Trophoblast cell (in vitro differentiated cells and primary cell): Measurements from ENCODE around the gene LDHD.
A peak's percentile ranks its signal among the peaks of the same experiment; 100 is the strongest.

Experiments used
- DNase-seq, 2 donors: peaks; one replicate each; pipeline ENCODE4 v3.0.0-alpha.2; 2016
- H2AFZ ChIP-seq: 2 replicates; pipeline ENCODE4 v1.6.1; 2013; ENCODE audit warnings: low read length, moderate library complexity, mild to moderate bottlenecking; ENCODE audit not compliant: insufficient read depth, poor library complexity
- H2AK5ac ChIP-seq: 2 replicates; pipeline ENCODE4 v1.6.1; 2013; ENCODE audit warnings: mild to moderate bottlenecking, low read length
- H2BK120ac ChIP-seq: 2 replicates; pipeline ENCODE4 v1.6.1; 2013; ENCODE audit warnings: low read length, mild to moderate bottlenecking, moderate library complexity; ENCODE audit not compliant: insufficient read depth, poor library complexity
- H2BK12ac ChIP-seq: 2 replicates; pipeline ENCODE4 v1.6.1; 2013; ENCODE audit warnings: mild to moderate bottlenecking, low read length, moderate library complexity
- H2BK5ac ChIP-seq: 2 replicates; pipeline ENCODE4 v1.6.1; 2013; ENCODE audit warnings: low read length, low read depth, moderate library complexity, mild to moderate bottlenecking; ENCODE audit not compliant: poor library complexity
- H3K14ac ChIP-seq: 2 replicates; pipeline ENCODE4 v1.6.1; 2013; ENCODE audit warnings: mild to moderate bottlenecking, low read length
- H3K18ac ChIP-seq: 2 replicates; pipeline ENCODE4 v1.6.1; 2013; ENCODE audit warnings: mild to moderate bottlenecking, low read length
- H3K23ac ChIP-seq: 2 replicates; pipeline ENCODE4 v1.6.1; 2013; ENCODE audit warnings: low read length
- H3K27ac ChIP-seq: 2 replicates; pipeline ENCODE4 v1.5.1; 2013; ENCODE audit warnings: low read depth, mild to moderate bottlenecking, inconsistent platforms, low read length, moderate library complexity
- H3K27me3 ChIP-seq: 2 replicates; pipeline ENCODE4 v1.6.1; 2013; ENCODE audit warnings: inconsistent platforms, mild to moderate bottlenecking, low read length, moderate library complexity; ENCODE audit not compliant: insufficient read depth
- H3K36me3 ChIP-seq, 2 experiments: 1 replicate in 1 of 2; 2 replicates in 1 of 2; pipeline ENCODE4 v1.6.1; 2013; ENCODE audit warnings: low read length in 2 of 2, mild to moderate bottlenecking in 2 of 2, moderate library complexity in 1 of 2; ENCODE audit not compliant: insufficient read depth in 2 of 2, control insufficient read depth in 1 of 2
- H3K4ac ChIP-seq: 2 replicates; pipeline ENCODE4 v1.6.1; 2013; ENCODE audit warnings: low read depth, mild to moderate bottlenecking, low read length, moderate library complexity
- H3K4me1 ChIP-seq, 2 experiments: 1 replicate in 1 of 2; 2 replicates in 1 of 2; pipeline ENCODE4 v1.6.1; 2013; ENCODE audit warnings: low read length in 2 of 2, mild to moderate bottlenecking in 2 of 2, moderate library complexity in 1 of 2; ENCODE audit not compliant: insufficient read depth in 2 of 2, control insufficient read depth in 1 of 2
- H3K4me2 ChIP-seq: 2 replicates; pipeline ENCODE4 v1.6.1; 2013; ENCODE audit warnings: inconsistent platforms, mild to moderate bottlenecking, low read length, moderate library complexity
- H3K4me3 ChIP-seq: 2 replicates; pipeline ENCODE4 v1.5.1; 2013; ENCODE audit warnings: mild to moderate bottlenecking, low read depth, low read length, inconsistent platforms
- H3K79me1 ChIP-seq: one replicate; pipeline ENCODE4 v1.6.1; 2013; ENCODE audit warnings: low read length
- H3K79me2 ChIP-seq: 2 replicates; pipeline ENCODE4 v1.6.1; 2013; ENCODE audit warnings: low read length, mild to moderate bottlenecking; ENCODE audit not compliant: control insufficient read depth, insufficient read depth, poor library complexity
- H3K9ac ChIP-seq: 2 replicates; pipeline ENCODE4 v1.6.1; 2013; ENCODE audit warnings: mild to moderate bottlenecking, low read length
- H3K9me3 ChIP-seq: 2 replicates; pipeline ENCODE4 v1.6.1; 2013; ENCODE audit warnings: low read depth, mild to moderate bottlenecking, control low read depth, inconsistent platforms, low read length; ENCODE audit not compliant: insufficient read depth
- H4K12ac ChIP-seq: 2 replicates; pipeline ENCODE4 v1.6.1; 2013; ENCODE audit warnings: low read depth, mild to moderate bottlenecking, low read length, moderate library complexity
- H4K8ac ChIP-seq: 2 replicates; pipeline ENCODE4 v1.6.1; 2013; ENCODE audit warnings: low read depth, mild to moderate bottlenecking, low read length, moderate library complexity
- H4K91ac ChIP-seq: one replicate; pipeline ENCODE4 v1.6.1; 2013; ENCODE audit warnings: low read depth, mild to moderate bottlenecking, low read length, moderate library complexity
- WGBS: extraction: QIAGEN DNeasy Blood & Tissue Kit; methylation state at CpG from one replicate; pipeline ENCODE4 v1.1.7; 2013; ENCODE audit warnings: missing lambda C conversion rate; ENCODE audit not compliant: insufficient read length, insufficient coverage; ENCODE audit errors: extremely low coverage; 5-methylcytosine and 5-hydroxymethylcytosine counted together

LDHD gene

DNA sequence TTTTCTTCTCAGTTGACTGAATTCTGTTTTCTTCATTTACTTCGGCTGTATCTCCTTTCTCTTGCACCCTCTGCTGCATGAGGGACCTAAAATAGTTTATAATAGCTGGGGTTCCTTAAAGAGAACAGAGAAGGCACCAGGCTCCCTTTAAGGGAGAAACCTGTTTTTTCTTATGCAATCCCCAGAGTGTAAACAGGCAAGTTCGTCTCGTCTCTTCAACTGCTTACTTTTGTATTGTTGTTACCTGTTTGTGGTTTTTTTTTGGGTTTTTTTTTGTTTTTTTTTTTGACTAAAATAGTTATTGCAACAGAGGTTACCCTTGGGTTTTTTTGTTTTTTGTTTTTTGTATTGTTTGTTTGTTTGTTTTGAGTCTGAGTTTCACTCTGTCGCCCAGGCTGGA is 3.7 kb upstream of the LDHD start:
- H3K18ac ChIP-seq, result no peak overlapping the region
- H2BK12ac ChIP-seq, result no peak overlapping the region
- H4K12ac ChIP-seq, result no peak overlapping the region
- peaks cover 5% of the 10 kb centered on the region for H3K9me3 ChIP-seq
- no peak overlapping the region for H3K9ac ChIP-seq
- DNase-seq, result peak in 1 of 2 donors; percentile 70
- H4K91ac ChIP-seq, result no peak overlapping the region
- no peak overlapping the region for H2AFZ ChIP-seq
- H3K4me2 ChIP-seq, result no peak overlapping the region
- no peak overlapping the region for H3K4me3 ChIP-seq
- no peak overlapping the region for H2AK5ac ChIP-seq
- no peaks in the 10 kb centered on the region for H3K4me1 ChIP-seq
- H3K27me3 ChIP-seq, result no peaks in the 10 kb centered on the region
- H3K79me2 ChIP-seq, result no peaks in the 10 kb centered on the region
- no peak overlapping the region for H3K14ac ChIP-seq
- no peak overlapping the region for H3K4ac ChIP-seq
- no peaks in the 10 kb centered on the region for H3K79me1 ChIP-seq
- WGBS, result no CpG with 5 or more reads among the region's 4 CpGs
- no peak overlapping the region for H3K23ac ChIP-seq
- no peak overlapping the region for H2BK5ac ChIP-seq
- H2BK120ac ChIP-seq, result no peak overlapping the region
- no peak overlapping the region for H4K8ac ChIP-seq
- H3K36me3 ChIP-seq, result no peaks in the 10 kb centered on the region
- H3K27ac ChIP-seq, result no peak overlapping the region

- Histone ChIP-seq H4K91ac (no peak overlapping the region), H2AK5ac (no peak overlapping the region), H3K27ac (no peak overlapping the region), H4K8ac (no peak overlapping the region), H3K79me2 (no peaks in the 10 kb centered on the region), H3K9me3 (peaks cover 9% of the 10 kb centered on the region), H3K4ac (no peak overlapping the region), H3K4me3 (no peak overlapping the region), H3K79me1 (no peaks in the 10 kb centered on the region), H3K4me1 (no peaks in the 10 kb centered on the region), H3K9ac (no peak overlapping the region), H2AFZ (no peak overlapping the region), H3K36me3 (no peaks in the 10 kb centered on the region), H3K14ac (no peak overlapping the region), H2BK120ac (no peak overlapping the region), H3K23ac (no peak overlapping the region), H2BK12ac (no peak overlapping the region), H3K27me3 (no peaks in the 10 kb centered on the region), H4K12ac (no peak overlapping the region), H2BK5ac (no peak overlapping the region), H3K18ac (no peak overlapping the region), H3K4me2 (no peak overlapping the region)
- no CpG with 5 or more reads among the region's 6 CpGs for WGBS
- DNase-seq, result no peak
Measured at GRCh38 chr16:75118943-75119539, 2.5 kb upstream of the LDHD start.

GRCh38 chr16:75116911-75117245 is 298 bp upstream of the LDHD start:
- Histone ChIP-seq H3K4me2 (no peak overlapping the region), H3K14ac (no peak overlapping the region), H3K36me3 (no peaks in the 10 kb centered on the region), H3K9me3 (peaks cover 5% of the 10 kb centered on the region), H3K4me3 (no peak overlapping the region), H2BK5ac (no peak overlapping the region), H3K27me3 (no peaks in the 10 kb centered on the region), H3K4ac (no peak overlapping the region), H3K23ac (no peak overlapping the region), H4K8ac (no peak overlapping the region), H3K18ac (no peak overlapping the region), H3K79me1 (no peaks in the 10 kb centered on the region), H4K91ac (no peak overlapping the region), H3K9ac (no peak overlapping the region), H2BK12ac (no peak overlapping the region), H4K12ac (no peak overlapping the region), H3K27ac (no peak overlapping the region), H2AFZ (no peak overlapping the region), H2BK120ac (no peak overlapping the region), H3K79me2 (no peaks in the 10 kb centered on the region), H3K4me1 (peaks cover 0 to 7% of the 10 kb centered on the region in 2 experiments), H2AK5ac (no peak overlapping the region)
- WGBS, result no CpG with 5 or more reads among the region's 3 CpGs
- no peak for DNase-seq

GRCh38 chr16:75114946-75115825 is 1.4 kb downstream of the LDHD start:
- Histone ChIP-seq H3K4me1 (peaks cover 4 to 13% of the 10 kb centered on the region in 2 experiments), H4K8ac (no peak overlapping the region), H3K4ac (no peak overlapping the region), H4K12ac (no peak overlapping the region), H2BK5ac (no peak overlapping the region), H3K9me3 (peaks cover 5% of the 10 kb centered on the region), H3K79me1 (no peaks in the 10 kb centered on the region), H3K79me2 (no peaks in the 10 kb centered on the region), H3K27ac (no peak overlapping the region), H2AK5ac (no peak overlapping the region), H2AFZ (no peak overlapping the region), H3K4me3 (peak overlapping the region; percentile 0), H3K9ac (no peak overlapping the region), H3K18ac (no peak overlapping the region), H3K27me3 (no peaks in the 10 kb centered on the region), H2BK12ac (no peak overlapping the region), H3K23ac (no peak overlapping the region), H3K36me3 (no peaks in the 10 kb centered on the region), H4K91ac (no peak overlapping the region), H3K14ac (no peak overlapping the region), H2BK120ac (no peak overlapping the region), H3K4me2 (no peak overlapping the region)
- no peak for DNase-seq
- no CpG with 5 or more reads among the region's 45 CpGs for WGBS
